Thyroid gland (tissue), 4 donors: ENCODE data around the gene NEXN. TPM values are rescaled to one million over a fixed set of nuclear protein-coding genes. Genes with fewer than 3 reads are reported as not detected.
"Not testable (repeated sequence)": the region's sequence is repeated elsewhere in the genome, so short reads cannot be mapped to it uniquely, and the experiment has no call there.

ENCODE experiments used
- DNase-seq, 2 donors: peaks; one replicate each; pipeline ENCODE4 v3.0.0-alpha.2; 2019
- H3K27ac ChIP-seq, 3 donors: fragments of 200-600 bp; sonication (generic); 1 replicate in 2 of 3; 2 replicates in 1 of 3; pipeline ENCODE4 v1.5.1; 2016 to 2019; ENCODE audit warnings: mild to moderate bottlenecking in 1 of 3, moderate library complexity in 1 of 3
- H3K27me3 ChIP-seq: fragments of 200-600 bp; sonication (generic); one replicate; pipeline ENCODE4 v1.5.1; 2019
- H3K36me3 ChIP-seq, 2 donors: fragments of 200-600 bp; sonication (generic); one replicate each; pipeline ENCODE4 v1.5.1; 2016 to 2019
- H3K4me1 ChIP-seq, 2 donors: fragments of 200-600 bp; sonication (generic); one replicate each; pipeline ENCODE4 v1.5.1; 2017 to 2019
- H3K4me3 ChIP-seq, 3 donors: fragments of 200-600 bp; sonication (generic); replicated peaks in 1 of 3; 1 replicate in 2 of 3; 2 replicates in 1 of 3; pipeline ENCODE4 v1.5.1; 2016; ENCODE audit warnings: mild to moderate bottlenecking in 1 of 3
- H3K9me3 ChIP-seq: fragments of 200-600 bp; sonication (generic); one replicate; pipeline ENCODE4 v1.5.1; 2017
- CTCF ChIP-seq, 6 experiments: fragments of 200-600 bp in 3 of 6; fragments of 450-650 bp in 3 of 6; sonication (generic) in 3 of 6; IDR thresholded peaks; one replicate each; pipeline ENCODE4 v1.5.1; 2016 to 2019; ENCODE audit warnings: antibody characterized with exemption in 6 of 6, mild to moderate bottlenecking in 2 of 6, inconsistent platforms in 1 of 6, moderate library complexity in 1 of 6
- POLR2A ChIP-seq, 2 donors: fragments of 450-650 bp; IDR thresholded peaks; one replicate each; pipeline ENCODE4 v1.6.1; 2017; ENCODE audit warnings: antibody characterized with exemption in 2 of 2, mild to moderate bottlenecking in 2 of 2, moderate library complexity in 1 of 2
- WGBS, 2 donors: methylation state at CpG; one replicate each; pipeline ENCODE4 v1.1.5; 2017; 5-methylcytosine and 5-hydroxymethylcytosine counted together
- intact Hi-C: fragments of 100-400 bp; cut with DNase I; formaldehyde crosslinking; loops from one replicate; pipeline ENCODE4 v1.15.1; 2023
- total RNA-seq, 4 donors: library from RNA; depleted of rRNA; stranded (reverse); fragments of >200 nt; gene quantifications; one replicate each; pipeline ENCODE4 v1.2.3, GENCODE V29; 2016

NEXN gene
- total RNA-seq, 4 donors from 2014 or later, result 5.7 to 16.5 (median 11.0) TPM

- Histone ChIP-seq H3K27me3 (no peaks in the 10 kb centered on the region), H3K36me3 (no peaks in the 10 kb centered on the region), H3K9me3 (no peaks in the 10 kb centered on the region), H3K4me1 (peaks cover 38 to 45% of the 10 kb centered on the region in 2 donors), H3K4me3 (peak overlapping the region in 1 of 3 donors; percentile 45), H3K27ac (peak overlapping the region in 2 of 3 donors; percentile 93 to 99)
- DNase-seq, result no peak
- TF ChIP-seq POLR2A (IDR thresholded peaks at IDR 0.05) (no peak), CTCF (IDR thresholded peaks at IDR 0.05) (no peak)
- intact Hi-C loops, result no loop called here
- 73 to 83% methylated on average over 13 of the region's 13 CpGs for WGBS, 2 donors
Measured at GRCh38 chr1:77976433-77977076, 88.1 kb downstream of the NEXN start.

GRCh38 chr1:77977989-77978292 lies 89.5 kb downstream of the NEXN start:
- DNase-seq, result no peak

GRCh38 chr1:77978293-77978968 lies 90.0 kb downstream of the NEXN start:
- H3K9me3 ChIP-seq, result no peaks in the 10 kb centered on the region
- intact Hi-C loops, result no loop called here
- H3K27me3 ChIP-seq, result no peaks in the 10 kb centered on the region
- peaks cover 33 to 42% of the 10 kb centered on the region in 2 donors for H3K4me1 ChIP-seq
- H3K36me3 ChIP-seq, result no peaks in the 10 kb centered on the region
- peak; percentile 73 to 74 for DNase-seq
- peak overlapping the region; percentile 93 to 99 (median 99) for H3K27ac ChIP-seq
- peak overlapping the region; percentile 45 to 85 (median 63) for H3K4me3 ChIP-seq
- peak in 1 of 2 donors; percentile 62 for TF ChIP-seq POLR2A (IDR thresholded peaks at IDR 0.05)
- TF ChIP-seq CTCF (IDR thresholded peaks at IDR 0.05), result no peak
- 0% methylated on average over 34 of the region's 34 CpGs for WGBS, 2 donors

More at GRCh38 chr1:77977989-77978292, 89.5 kb downstream of the NEXN start:
- intact Hi-C loops, result no loop called here
- WGBS, 2 donors, result 0 to 1% methylated on average over 5 of the region's 5 CpGs
- Histone ChIP-seq H3K9me3 (no peaks in the 10 kb centered on the region), H3K4me1 (peaks cover 33 to 42% of the 10 kb centered on the region in 2 donors), H3K36me3 (no peaks in the 10 kb centered on the region), H3K27ac (peak overlapping the region; percentile 93 to 99 (median 99)), H3K4me3 (peak overlapping the region; percentile 45 to 85 (median 63)), H3K27me3 (no peaks in the 10 kb centered on the region)
- TF ChIP-seq CTCF (IDR thresholded peaks at IDR 0.05) (no peak), POLR2A (IDR thresholded peaks at IDR 0.05) (no peak)

GRCh38 chr1:77978969-77979876 lies 90.8 kb downstream of the NEXN start, which contains the start of gene FUBP1:
FUBP1 (minus strand) TSS chr1:77979072; CDS start chr1:77979004, 68 bp downstream.
- DNase-seq, result peak; percentile 93 to 96
- Histone ChIP-seq H3K27me3 (no peaks in the 10 kb centered on the region), H3K4me3 (peak within 1 kb of the TSS; percentile 45 to 85 (median 63)), H3K4me1 (peaks cover 39 to 46% of the 10 kb centered on the region in 2 donors), H3K9me3 (no peaks in the 10 kb centered on the region), H3K36me3 (no peaks in the 10 kb centered on the region), H3K27ac (peak within 1 kb of the TSS; percentile 93 to 99 (median 99))
- WGBS, 2 donors, result 0% methylated on average over 35 to 55 of the region's 57 CpGs
- intact Hi-C loops, result no loop called here
- peak; percentile 49 to 91 for TF ChIP-seq POLR2A (IDR thresholded peaks at IDR 0.05)
- TF ChIP-seq CTCF (IDR thresholded peaks at IDR 0.05), result peak; percentile 28 to 82 (median 70)

GRCh38 chr1:77983352-77983996 lies 95.0 kb downstream of the NEXN start:
- Histone ChIP-seq H3K27ac (peak overlapping the region in 2 of 3 donors; percentile 31 to 46), H3K4me1 (peaks cover 10 to 18% of the 10 kb centered on the region in 2 donors)
- H3K4me3 ChIP-seq, intact Hi-C loops, H3K9me3 ChIP-seq, H3K27me3 ChIP-seq, H3K36me3 ChIP-seq: not testable (repeated sequence)
- WGBS, 2 donors, result 54 to 61% methylated on average over 8 of the region's 8 CpGs
- peak; percentile 20 for DNase-seq
